Measurements from ENCODE around the gene NEDD1. TPM values are rescaled to one million over a fixed set of nuclear protein-coding genes. Genes with fewer than 3 reads are reported as not detected.

Gene NEDD1, protein sequence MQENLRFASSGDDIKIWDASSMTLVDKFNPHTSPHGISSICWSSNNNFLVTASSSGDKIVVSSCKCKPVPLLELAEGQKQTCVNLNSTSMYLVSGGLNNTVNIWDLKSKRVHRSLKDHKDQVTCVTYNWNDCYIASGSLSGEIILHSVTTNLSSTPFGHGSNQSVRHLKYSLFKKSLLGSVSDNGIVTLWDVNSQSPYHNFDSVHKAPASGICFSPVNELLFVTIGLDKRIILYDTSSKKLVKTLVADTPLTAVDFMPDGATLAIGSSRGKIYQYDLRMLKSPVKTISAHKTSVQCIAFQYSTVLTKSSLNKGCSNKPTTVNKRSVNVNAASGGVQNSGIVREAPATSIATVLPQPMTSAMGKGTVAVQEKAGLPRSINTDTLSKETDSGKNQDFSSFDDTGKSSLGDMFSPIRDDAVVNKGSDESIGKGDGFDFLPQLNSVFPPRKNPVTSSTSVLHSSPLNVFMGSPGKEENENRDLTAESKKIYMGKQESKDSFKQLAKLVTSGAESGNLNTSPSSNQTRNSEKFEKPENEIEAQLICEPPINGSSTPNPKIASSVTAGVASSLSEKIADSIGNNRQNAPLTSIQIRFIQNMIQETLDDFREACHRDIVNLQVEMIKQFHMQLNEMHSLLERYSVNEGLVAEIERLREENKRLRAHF
- 24.6 TPM for polyA plus RNA-seq (2013, experiment 1 of 2; ENCODE audit: insufficient read length)
- polyA plus RNA-seq (2013, experiment 2 of 2; ENCODE audit: insufficient read length), result 24.5 TPM

DNA sequence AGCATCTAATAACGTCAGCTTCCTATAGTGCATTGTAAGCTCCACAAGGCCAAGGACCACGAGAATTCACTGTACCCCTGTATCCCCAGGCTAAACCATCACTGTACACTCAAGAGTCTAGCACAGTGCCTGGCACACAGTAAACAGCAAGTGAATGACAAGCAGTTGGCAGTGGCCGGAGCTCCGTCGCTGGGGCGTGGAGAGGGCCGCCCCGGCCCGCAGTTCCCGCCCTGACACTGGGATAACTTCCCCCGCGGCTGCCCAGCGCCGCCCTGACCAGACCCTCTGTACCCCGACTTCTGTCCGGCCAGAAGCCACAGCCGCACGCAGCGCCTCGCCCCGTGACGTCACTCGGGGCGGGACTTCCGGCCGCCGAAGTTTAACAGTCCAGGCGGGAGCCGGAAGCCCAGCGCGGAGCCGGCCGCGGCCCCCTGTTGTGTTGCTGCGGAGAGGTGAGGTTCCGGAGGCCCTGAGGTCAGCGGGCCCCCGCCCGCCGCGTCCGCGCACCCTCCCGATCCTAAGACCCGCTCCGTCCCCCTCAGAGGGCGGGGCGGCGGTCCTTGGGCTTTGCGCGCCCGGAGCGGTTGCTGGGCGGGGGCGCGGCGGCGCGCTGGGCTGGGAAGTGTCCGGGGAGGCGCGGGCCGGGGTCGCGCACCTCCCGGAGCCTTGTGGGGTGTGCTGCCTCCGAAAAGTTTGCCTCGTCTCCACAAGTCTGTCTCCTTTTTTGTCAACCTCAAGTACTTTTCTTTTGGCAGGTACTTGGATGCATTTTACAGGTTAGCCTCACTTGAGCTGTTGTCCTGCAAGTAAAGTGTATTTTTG is at the start of gene NEDD1:
TSS of gene NEDD1 (plus strand) at position 409 of the 822 bp plus-strand sequence. CDS start 2,503 bp downstream, outside the sequence.
- peak; percentile 74 for DNase-seq

DNA sequence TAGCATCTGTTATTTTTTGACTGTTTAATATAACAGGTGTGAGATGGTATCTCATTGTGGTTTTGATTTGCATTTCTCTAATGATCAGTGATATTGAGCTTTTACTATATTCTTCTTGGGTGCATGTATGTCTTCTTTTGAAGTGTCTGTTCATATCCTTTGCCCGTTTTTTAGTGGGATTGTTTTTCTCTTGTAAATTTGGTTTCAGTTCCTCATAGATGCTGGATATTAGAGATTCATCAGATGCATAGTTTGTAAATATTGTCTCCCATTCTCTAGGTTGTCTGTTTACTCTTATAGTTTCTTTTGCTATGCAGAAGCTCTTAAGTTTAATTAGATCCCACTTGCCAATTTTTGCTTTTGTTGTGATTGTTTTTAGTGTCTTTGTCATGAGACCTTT is 48.9 kb upstream of the NEDD1 start:
- DNase-seq, result no peak

DNA sequence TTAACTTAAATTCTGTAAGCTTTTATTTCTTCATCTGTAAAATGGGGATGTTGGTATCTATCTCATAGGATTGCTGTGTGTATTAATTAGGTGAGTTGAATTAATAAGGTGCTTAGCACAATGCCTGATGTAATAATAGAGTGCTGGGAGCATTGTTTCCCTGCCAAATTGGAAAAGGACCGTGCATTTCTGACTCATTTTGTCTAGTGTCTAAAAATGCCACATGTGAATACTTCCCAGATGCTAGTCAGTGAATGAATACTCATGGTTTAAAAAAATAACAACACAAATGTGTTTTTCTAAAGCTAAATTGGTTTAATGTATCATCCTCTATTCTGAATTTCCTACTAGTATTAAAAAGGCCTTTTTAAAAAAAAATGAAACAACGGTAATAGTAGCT is 45.4 kb upstream of the NEDD1 start:
- DNase-seq, result peak; percentile 65

DNA sequence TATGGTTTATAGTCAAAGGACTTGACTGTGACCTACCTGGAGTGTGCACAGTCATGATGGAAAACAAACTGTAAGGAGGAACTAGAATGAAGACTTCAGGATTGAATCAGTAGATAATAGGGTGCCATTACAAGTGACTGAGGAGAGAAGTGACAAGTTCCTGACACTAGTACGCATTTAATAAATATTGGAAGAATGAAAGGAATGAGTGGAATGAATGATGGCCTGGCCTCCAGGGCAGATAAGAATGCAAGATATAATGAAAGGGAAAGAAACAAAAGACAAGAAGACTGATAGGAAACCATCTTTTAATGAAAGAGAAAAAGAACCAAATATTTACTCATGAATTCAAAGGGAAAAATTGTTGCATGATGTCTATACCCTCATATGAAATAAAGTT is 44.7 kb upstream of the NEDD1 start:
- no peak for DNase-seq

DNA sequence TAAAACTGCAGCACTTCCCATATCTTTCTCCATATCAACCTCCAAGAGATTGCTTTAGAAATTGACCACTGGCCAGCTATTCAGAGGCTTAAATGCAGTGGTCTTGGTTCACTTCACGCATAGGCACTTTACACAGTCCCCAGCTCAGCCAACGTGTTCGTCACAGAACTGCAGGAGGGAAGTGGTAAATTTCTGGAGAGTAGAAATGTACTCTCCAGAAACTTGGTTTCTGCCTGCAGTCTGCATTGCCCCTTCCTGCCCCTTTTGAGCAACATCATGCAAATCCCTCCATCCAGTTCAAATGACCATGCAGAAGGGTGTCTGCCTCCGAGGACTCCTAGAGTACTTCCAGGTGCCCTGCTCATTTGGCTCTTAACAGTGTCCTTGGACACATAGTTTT is 42.7 kb upstream of the NEDD1 start:
- DNase-seq, result no peak

DNA sequence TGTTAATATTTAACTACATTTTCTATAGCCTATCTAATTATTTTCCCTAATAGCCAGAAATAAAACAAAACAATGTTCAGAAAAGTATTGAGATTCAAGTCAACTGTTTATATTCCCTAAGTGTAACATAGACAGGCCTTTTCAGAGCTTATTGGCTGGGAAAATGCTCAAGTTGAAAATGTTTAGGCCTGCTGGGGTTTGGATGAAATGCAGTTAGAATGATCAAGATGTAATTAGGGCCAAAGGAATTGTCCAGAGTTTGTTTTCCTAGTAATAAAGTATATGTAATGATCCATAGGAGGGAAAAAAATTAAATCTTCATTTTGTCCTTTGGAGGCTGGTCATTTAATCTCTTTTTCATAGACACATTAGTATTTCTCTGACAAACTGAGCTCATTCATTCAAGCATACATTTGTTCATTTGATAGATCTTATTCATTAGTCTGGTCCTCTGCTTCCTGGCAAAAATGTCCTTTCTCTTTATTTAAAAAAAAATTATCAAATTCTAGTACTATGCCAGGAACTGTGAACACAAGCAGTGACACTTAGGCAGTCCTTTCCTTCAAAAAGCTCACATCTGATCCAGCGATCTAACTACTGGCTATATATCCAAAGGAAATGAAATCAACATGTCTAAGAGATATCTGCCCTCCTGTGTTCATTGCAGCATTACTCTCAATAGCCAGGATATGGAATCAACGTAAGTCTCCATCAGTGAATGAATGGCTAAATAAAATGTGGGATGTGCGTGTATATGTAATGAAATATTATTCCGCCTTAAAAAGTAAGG is 40.1 kb upstream of the NEDD1 start:
- DNase-seq, result no peak

DNA sequence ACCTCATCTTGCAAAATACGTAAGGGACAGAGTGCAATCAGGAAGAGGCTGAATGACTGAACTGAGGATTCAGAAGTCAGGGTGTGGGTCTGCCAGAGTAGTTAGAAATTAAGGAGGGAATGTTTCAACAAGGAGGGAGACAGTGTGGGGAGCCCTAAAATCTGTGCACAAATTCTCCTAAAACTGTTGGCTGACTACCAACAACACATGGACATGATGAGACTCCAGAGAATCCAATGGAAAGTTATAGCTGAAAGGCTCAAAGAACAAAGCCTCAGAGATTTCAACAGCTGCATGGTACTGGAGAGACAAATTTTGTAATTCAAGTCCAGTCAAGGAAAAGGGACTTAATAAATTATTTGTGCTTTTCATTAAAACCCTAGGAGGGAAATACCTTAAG is 36.1 kb upstream of the NEDD1 start:
- DNase-seq, result no peak

DNA sequence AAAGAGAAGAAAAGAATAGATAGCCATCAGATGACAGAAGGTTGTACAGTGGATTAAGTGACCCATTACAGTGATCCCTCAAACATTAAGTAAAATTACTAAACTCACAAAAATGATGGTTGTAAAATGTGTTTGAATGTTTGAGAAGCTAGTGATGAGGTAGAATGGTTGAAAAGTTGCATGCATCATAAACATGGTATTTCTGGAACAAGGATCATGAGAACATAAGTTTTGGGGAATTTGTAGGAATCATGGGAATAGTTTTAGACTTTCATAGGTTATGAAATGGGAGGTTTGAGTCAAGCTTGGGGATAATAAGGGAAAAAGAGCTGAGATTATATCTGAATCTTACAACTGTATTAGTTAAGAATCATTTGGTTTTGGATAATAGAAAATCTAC is 34.1 kb upstream of the NEDD1 start:
- DNase-seq, result peak; percentile 38

DNA sequence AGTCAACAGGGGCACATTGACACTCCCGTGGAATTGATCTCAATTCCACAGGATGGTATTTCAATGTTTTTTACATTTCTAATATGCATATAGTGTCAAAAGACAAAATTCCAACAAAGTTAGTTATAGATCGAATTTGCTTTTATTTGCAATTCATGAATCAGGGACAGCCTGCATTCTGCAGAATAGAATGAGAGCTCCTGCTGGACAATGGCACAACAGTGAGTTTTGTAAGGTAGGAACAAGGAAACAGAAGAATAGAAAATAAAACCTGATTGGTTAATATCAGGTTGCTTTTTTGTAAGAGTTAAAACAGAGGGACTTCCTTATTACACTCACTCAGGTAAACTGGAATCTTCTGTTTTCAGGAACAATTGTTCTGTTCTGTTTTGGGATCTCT is 32.8 kb upstream of the NEDD1 start:
- DNase-seq, result no peak

DNA sequence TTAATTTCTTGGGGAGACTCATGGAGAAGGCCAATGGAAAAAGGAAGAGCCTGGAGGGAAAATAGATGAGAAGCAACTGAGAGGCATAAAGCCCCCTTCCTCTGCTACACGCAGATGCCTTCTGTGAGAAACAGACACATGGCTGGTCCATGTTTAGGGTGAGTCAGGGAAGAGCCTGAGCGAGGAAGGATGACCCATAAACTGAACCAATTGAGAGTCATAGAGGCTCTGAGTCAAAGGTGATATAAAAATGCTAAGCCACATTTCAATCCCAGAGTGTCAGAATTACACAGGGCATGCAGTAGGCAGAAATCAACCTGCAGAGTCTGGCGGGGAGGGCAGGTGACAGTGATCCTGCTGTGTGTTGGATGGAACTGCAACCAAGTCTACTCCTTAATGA is 30.1 kb upstream of the NEDD1 start:
- DNase-seq, result peak; percentile 35

DNA sequence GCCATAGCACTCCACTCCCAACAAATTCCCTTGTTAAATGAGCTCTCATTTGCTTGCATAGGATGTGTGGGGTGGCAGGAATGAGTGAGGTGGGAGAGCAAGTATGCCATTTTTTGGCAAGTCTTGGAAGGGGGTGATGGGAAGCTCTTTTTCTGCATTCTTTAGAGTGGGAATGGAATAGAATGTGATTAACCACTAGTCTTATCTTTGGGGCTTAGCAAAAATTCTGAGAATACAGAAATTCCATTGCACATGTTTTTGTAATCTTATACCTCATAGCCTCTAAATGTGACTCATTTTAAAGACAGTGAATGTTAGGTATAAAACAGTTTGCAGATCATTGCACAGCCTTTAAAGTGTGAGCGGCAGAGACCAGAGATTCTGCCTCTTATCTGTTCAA is 28.4 kb upstream of the NEDD1 start:
- DNase-seq, result peak; percentile 94

DNA sequence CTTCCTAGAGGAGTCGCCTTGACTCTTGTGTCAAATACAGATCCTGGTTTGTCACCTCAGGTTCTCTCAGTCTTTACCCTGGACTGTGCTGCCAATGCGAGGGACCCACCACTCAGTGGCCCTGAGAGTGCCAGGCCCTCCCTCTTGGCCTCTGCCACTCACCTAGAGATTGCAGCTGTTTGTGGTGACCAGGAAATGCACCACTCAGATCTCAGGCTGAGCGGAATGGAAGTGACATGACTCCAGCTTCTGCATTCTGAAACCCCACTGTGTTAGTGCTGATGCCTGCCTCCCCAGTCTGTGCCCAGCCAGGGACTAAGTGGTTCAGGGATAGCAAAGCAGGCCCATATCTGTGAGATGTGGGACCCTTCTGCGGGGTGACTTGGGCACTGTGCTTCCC is 27.8 kb upstream of the NEDD1 start:
- no peak for DNase-seq

DNA sequence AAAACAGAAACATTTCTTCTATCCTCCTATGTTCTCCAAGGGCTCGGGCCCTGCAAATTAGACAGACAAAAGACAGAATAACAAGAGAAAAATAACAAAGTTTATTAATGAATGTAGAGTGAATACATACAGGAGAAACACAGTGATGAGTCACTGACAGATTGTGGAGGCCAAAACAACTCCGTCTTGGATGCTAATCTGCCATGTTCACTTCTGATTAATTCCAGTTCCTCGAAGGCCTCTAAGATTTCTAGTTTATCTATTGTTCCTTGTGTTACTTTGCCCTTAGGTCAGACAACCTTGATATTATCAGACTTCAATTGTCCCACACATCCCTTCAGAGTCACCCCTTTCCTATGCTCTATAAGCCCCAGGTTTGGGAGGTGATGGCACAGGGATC is 26.8 kb upstream of the NEDD1 start:
- peak; percentile 22 for DNase-seq

DNA sequence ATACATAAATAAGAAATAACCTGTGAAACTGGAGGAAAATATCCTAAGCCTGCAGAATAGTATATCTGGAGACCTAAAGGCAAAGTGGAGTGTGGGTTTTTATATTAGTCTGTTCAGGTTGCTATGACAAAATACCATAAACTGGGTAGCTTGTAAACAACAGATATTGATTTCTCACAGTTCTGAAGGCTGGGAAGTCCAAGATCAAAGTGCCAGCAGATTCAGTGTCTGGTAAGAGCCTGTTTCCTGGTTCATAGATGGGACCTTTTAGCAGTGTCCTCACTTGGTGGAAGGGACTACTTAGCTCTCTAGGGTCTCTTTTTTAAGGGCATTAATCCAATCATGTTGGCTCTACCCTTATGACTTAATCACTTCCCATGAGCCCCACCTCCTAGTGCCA is 25.4 kb upstream of the NEDD1 start:
- DNase-seq, result no peak

DNA sequence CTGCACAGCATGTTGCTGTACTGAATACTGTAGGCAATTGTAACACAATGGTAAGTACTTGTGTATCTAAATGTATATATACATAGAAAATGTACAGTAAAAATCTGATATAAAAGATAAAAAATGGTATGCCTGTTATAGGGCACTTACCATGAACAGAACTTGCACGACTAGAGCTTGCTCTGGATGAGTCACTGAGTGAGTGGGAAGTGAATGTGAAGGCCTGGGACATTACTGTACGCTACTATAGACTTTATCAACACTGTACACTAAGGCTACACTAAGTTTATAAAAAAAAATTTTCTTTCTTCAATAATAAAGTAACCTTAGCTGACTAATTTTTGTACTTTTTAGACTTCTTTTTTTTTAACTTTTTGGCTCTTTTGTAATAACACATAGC is 24.2 kb upstream of the NEDD1 start:
- DNase-seq, result peak; percentile 85

DNA sequence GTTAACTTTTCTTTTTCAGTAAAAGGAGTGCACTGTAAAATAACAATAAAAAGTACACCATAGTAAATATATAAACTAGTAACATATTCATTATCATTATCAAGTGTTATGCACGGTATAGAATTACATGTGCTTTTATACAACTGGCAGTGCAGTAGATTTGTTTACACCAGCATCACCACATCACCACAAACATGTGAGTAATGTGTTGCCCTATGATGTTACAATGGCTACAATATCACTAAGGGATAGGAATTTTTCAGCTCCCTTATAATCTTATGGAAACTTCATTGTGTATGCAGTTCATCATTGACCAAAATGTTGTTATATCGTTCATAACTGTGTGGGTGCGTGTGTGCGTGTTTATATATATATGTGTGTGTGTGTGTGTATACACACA is 23.5 kb upstream of the NEDD1 start:
- DNase-seq, result no peak

DNA sequence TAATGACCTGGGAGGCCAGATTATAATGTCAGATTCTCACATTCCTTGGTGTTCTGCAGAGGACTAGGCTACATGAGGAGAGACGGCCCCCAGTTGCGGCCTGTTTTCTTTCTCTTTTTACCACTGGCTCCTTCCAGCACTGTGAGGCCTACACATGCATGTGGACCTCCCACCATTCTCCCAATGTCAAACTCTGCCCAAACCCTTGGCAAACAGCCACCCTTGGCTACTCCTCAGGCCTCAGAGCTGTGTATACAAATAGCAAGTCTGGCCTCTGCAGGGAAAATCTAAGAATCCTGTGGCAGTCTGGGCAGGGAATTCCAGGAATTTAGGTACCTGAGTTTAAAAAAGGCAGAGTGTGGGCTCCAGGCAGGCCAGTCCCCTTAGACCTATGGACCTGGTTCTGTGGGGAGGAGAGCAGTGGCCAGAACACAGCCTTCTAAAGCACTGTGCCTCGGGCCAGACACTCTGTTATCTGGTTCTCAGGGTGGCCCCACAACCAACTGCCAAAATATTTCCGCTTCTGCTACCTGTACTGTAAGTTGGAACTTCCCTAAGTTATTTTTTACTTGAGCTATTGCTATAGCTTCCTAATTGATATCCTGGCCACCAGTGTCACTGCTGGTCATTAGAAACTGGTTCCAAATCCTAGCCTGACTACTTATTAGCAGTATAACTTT is 19.9 kb upstream of the NEDD1 start:
- peak; percentile 75 for DNase-seq

DNA sequence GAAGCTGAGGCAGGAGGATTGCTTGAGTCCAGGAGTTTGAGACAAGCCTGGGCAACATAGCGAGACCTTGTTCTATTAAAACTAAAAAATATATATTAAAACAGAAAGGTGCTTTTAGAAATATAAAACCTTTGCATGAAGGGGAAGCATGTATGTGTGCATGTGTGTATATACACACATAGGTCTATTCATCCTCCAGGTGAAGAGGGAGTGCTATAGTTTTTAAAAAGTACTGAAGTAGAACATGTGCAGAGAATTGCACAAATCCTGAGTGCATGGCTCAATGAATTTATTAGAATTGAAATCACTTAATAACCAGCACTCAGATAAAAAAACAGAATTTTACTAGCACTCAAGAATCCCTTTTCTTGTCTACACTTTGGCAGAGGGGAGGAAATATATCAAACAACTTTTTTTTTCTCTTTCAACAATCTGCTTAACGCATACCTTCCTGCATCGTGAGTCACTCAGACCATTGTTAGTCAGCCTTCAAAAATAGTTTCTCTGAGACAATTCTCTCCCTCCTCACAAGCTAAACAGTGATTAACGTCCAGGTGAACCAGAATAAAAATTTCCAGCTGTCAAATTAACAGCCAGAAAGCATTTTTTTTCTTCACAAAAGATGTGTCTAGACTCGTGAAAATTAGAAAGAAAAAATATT is 17.7 kb upstream of the NEDD1 start:
- peak; percentile 86 for DNase-seq

DNA sequence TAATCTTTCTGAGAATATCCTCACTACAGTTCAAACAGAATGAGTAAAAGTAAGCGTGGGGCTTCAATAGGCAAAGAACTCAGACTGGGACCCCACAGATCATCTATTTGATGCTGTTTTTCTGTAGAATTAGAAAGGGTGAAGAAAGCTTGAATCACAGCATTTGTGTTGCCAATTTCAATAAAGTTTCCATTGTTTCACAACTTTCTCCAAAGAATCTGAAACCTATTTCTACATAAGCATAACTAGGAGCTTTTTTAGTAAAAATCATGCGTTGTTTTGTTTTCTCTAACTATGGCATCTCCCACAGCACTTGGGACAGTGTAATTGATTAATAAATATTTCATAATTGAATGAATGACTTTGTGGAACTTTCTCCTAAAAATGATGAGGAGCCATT is 16.7 kb upstream of the NEDD1 start:
- no peak for DNase-seq

DNA sequence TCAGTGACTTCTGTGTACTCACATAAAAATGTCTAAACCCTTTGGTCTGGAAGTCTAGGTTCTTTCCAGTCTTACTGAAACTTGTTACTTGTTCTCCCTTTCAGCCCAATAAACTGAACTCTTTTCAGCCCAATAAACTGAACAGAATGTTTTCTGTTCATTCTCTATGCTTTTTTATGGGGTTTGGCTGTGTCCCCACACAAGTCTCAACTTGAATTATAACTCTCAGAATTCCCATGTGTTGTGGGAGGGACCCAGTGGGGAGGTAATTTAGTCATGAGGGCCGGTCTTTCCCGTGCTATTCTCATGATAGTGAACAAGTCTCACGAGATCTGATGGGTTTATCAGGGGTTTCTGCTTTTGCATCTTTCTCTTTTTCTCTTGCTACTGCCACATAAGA is 15.0 kb upstream of the NEDD1 start:
- DNase-seq, result no peak

DNA sequence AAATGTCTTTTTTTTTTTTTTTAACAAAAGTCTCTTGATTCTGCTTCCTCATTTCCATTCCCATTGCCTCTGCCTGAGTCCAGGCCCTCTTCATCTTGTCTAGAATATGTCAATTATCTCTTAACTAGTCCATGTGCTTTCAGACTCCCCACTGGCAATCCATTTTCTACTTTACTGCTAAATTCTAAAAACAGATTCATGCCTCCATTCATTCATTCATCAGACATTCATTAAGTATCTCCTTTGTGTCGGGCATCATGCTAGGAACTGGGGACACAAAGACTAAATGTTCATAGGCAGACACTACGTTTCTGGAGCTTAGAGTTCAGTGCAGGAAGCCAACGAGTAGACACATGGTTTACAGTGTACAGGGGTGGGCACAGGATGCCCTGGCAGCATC is 9.6 kb upstream of the NEDD1 start:
- no peak for DNase-seq

All from fibroblast of skin of abdomen (primary cell).